ENCODE measurements around the gene ITPR1.

ITPR1 gene

DNA sequence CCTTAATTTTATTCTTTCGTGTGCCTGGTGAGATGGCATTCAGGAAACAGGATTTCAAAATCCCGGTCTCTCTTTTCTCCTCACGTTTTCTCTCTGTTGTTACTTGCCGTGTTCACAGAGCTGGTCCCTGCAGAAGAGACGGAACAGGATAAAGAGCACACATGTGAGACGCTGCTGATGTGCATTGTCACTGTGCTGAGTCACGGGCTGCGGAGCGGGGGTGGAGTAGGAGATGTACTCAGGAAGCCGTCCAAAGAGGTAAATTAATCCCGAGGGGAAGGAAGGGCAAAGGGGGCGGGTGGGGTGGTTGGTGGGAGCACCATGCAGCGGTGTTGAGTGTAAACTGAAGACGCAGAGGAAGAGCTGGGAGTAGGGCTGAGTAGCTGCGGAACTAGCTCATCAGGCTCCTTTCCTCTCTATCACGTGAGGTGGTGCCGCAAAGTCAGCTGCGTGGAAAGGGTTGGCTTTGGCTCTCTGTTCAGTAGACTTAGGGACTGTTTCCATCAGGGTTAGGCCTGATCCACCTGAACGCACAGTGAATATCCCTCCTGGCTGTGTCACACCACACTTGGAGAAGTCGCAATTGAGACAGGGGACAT is 321.3 kb downstream of the ITPR1 start:
- DNase-seq = no peak
- ATAC-seq = no peak

DNA sequence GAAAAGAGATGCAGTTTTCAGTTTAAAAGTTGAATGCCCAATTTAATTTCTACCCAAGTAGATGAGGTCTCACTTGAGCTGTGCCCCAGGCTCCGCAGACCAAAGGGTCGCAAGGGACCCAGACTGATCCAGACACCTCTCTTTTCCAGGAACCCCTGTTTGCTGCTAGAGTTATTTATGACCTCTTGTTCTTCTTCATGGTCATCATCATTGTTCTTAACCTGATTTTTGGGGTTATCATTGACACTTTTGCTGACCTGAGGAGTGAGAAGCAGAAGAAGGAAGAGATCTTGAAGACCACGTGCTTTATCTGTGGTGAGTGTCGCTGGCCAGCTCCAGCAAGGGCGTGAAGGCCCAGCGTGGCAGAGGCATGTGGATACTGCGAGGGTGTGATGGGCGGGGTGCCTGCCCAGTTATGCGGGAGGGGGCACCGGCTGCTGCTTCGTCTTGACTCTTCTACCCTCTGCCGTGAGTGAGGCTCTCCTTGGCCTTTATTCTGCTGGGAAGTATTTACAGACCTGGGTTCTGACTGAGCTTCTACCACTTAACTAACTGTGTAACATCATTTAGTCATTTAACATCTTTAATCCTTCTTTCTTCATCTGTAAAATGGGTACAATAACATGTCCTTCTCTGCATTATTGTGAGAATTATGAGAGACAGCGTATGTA is 321.9 kb downstream of the ITPR1 start:
- DNase-seq (no peak), ATAC-seq (no peak)

DNA sequence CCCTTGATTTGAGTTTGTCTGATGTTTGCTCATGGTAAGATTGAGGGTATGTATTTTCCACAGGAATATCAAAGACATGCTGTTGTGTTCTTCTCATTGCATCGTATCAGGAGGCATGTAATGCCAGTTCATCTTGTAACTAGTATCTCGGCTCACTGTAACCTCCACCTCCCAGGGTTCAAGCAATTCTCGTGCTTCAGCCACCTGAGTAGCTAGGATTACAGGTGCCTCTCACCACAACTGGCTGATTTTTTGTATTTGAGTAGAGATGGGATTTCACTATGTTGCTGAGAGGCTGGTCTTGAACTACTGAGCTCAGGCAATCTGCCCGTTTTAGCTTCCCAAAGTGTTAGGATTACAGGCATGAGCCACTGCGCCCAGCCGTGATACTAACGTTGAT is 323.2 kb downstream of the ITPR1 start:
- ATAC-seq (no peak), DNase-seq (no peak)

DNA sequence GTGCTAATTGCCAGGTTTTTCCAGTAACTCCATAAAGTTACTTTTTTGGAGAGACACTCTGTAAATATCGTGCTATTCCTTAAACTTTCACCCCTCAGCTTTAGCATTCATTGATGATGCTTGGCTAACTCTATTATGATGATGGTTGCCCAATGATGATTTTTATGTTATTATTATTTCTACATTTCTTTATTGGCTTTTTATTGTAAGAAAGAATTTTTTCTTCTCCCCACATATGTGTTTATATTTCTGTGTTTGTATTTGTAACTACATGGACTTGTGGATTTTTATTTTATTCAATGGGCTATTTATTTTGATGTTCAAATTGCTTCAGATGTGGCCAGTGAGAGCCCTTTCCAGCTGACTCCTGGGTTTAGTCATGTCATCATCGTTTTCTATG is 323.6 kb downstream of the ITPR1 start:
- DNase-seq (no peak), ATAC-seq (no peak)

DNA sequence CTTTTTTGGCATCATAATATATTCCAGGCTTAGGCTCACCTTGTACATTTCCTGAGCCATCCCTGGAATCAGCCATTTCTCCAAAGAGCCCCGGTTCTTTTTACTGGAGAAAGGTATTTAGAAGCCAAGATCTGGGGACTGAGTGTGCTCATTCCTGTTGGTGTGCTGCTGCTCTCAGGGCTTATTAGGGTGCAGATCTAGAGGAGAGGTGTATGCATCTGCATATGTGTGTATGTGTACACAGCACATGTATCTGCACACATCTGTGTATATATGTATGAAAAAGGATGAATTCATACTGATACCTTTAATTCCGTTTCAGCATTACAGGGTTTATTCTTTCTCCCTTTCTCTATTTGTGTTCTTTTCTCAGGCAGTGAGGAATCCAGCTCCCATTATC is 324.0 kb downstream of the ITPR1 start:
- no peak for ATAC-seq
- no peak for DNase-seq

DNA sequence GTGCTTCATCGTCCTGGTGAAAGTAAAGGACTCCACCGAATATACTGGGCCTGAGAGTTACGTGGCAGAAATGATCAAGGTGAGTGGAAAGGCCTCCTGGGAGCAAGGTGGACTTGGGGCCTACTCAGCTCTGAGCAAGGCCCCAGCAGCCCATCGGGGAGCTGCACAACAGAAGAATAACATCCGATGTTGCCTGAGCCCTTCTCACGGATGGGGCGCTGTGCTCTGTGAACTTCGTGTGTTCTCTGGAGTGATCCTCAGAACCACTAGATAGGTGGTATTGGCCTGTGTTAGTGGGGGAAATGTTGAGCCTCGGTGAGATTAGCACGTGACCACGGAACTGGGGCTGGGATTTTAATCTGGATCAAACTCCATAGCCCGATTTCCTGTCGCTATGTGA is 325.0 kb downstream of the ITPR1 start:
- ATAC-seq = no peak

DNA sequence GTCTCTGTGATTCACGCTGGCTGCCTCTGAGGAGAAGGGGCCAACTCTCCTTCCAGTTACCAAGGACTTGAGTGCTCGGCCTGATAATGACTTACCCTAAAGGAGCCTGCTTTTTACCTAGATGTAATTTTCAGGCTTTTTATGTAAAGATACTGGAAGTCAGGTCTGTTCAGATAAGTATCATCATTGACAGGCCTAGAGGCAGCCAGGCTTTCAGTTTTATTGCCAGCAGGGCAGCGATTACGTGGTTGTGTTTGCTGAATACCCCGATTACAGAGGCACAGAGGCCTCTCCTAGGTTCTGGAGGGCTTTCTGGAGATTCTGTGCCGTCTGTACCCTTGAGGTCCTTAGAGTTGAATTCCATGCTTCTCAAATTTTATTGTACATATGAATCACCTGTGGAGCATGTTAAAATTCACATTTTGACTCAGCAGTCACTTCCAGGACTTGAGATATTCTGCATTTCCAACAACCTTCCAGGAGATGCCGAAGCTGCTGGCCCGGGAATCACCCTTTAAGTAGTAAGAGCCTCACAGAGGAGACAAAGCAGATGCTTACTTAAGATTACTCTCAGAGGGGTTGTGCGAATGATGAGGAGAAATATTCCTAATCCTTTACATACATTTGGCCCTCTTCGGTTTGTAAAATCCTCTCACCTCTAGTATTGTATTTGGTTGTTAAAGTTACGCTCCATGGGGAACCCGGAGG is 326.0 kb downstream of the ITPR1 start:
- DNase-seq (no peak), ATAC-seq (no peak)

More for the DNA sequence above, 325.0 kb downstream of the ITPR1 start:
- no peak for DNase-seq

DNA sequence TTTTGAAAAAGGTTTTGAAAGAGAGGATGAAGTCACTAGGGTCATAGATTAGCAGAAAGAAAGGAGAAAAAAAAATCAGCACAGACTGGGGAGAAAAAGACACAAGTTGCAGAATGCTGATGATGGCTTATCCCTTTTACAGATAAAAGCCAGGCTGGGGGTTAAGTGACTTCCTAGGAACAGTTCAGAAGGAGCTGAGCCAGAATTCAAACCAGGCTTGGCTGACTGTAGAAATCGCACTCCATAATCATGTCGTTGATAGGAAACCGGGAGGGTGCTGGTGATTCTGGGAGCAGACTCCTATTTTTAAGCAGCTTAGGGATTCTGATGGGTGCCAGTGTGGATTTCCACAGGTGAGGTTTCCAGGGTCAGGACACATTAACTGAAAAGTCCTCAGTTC is 326.6 kb downstream of the ITPR1 start:
- ATAC-seq (no peak), DNase-seq (no peak)

DNA sequence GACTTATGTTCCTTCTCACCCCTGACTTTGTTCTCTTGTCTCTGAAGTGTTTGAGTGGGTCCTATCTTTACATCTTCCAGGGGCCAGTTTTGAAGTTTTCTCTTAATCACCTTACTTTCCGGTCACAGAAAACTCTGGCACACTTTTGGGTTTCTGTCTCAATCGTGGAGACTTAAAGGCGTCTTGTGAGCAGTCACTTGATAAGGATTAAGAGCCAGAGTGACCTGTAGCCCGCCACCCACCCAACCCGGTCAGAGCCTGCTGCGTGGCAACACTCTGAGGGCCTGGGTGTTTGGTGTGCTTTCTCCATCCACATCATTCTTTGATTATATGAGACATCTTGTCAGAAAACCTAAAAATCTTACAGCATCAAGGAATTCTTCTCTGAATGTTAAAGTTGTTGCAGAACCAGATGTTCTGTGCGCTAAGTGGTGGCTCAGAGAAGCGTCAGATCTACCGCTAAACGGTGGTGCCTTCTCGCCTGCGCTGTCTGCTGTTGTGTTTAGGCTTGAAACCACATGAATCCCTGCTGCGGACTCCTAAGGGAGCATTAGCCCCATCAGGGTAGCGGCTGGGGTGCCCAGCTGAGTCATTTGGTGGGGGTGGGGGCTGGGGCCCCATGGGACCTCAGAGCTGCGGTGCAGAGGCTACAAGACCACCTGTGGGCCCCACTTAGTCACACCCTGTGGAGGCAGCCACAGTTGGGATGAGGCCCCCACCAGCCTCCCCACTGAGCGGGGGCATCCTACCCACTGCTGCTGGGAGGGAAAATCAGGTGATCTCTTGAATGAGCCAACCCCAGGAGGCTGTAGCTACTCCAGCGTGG is 327.4 kb downstream of the ITPR1 start:
- peak; percentile 62 for ATAC-seq

DNA sequence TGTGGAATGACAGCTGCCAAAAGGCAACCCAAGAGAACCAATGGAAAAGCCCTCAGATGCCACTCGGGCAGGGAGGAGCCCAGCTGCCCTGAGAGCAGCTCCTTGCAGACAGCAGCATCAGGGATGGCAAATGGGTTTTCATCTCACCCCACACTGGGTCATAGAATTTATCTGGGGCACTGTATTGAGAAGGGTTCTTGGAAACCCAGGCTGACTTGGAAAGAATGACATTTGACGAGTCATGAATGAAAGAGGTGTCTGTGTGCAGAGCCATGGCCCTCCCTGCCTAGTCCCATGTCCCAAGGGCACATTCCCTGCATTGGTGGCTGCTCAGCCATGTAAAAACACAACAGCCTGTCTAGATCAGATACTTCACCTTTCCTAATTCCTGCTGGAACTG is 328.2 kb downstream of the ITPR1 start:
- ATAC-seq = peak; percentile 55
- DNase-seq = peak; percentile 56

More for the DNA sequence above, 327.4 kb downstream of the ITPR1 start:
- peak; percentile 82 for DNase-seq

DNA sequence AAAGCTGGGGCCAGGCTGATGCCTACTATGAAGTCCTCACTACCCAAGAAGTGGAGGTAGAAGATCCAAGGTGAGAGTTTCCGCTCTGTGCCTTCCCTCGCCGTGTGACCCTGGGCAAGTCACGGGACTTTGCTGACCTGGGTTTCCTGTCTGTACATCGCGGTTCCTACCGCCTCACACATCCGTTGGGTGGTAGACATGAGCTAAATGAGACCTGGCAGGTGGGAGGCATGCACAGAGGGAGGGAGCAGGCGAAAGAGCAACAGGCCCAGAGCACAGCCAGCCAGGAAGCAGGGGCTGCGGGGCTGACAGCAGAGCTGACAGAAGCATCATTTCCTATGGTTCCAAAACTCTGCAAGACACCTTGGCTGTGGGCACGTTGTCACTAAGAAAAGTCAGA is 328.8 kb downstream of the ITPR1 start:
- peak; percentile 72 for ATAC-seq
- DNase-seq = peak; percentile 82

DNA sequence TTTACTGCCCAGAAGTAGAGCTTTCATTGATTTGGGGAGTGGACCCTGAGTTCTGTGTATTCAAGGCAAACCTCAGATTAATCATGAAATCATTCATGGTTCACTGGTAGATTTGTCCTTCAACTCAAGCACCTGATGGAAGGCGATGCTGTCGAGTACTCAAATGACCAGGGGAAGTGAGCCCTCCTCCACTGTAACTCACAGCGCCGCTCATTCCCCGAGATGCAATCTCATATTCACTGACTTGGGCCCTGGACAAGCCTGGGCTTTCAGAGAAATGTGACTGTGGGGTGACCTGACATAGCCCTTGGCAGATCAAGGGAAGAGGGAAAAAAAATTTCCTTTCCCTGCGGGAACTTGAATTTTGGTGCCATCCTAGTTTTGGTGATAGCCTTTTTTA is 329.4 kb downstream of the ITPR1 start:
- no peak for ATAC-seq
- no peak for DNase-seq

DNA sequence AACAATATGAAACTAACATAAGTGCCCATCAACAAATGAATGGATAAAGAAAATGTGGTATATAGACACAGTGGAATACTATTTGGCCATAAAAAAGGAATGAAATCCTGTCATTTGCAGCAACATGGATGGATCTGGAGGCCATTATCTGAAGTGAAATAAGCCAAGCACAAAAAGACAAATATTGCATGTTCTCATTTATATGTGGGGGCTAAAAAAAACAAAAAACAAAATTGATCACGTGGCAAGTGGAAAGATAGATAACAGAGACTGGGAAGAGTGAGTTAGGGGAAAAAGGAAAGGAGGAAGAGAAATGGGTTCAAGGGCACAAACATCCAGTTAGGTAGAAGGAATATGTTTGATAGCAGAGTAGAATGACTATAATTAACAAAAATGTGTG is 330.2 kb downstream of the ITPR1 start:
- no peak for ATAC-seq

DNA sequence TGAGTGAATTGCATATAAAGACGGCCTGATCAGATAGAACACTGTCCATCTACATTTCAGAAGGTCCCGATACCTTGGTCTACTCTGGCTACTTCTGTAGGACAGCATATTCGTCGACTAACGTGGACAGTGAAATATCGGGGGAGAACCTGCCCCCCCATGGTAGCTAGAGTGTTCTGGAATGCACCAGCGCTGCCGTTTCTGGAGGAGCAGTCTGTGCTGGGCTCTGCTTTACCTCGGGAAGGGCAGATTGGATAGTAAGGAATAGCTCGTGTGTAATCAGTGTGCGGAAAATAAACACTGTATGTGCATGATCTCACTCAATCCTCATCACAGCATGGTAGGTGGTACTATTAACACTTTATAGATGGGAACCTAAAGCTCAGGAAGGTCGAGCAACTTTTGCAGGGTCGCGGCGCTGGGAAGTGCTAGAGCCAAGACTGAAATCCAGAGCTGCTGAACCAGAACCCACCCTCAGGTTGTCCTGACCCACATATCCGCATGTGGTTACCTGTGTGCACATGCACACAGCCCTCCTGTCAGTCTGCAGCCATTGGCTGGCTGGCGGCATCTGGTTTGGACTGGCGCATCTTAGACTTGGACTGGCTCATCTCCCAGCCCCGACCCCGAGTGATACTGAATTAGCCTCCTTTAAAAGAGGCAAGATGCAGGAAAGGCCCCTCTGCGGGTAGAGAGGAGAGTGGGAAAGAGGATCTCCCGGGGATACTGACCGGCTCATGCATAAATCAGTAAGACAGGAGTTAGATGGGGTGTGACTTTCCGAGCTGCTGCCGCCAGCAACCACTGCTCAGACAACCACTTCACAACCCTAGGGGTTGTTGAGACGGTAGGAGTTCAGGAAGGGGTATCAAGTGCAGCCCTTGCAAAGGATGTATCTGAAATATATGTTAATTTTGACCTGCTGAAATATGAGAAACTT is 331.1 kb downstream of the ITPR1 start:
- no peak for DNase-seq
- ATAC-seq = no peak

More for the DNA sequence above, 330.2 kb downstream of the ITPR1 start:
- no peak for DNase-seq

DNA sequence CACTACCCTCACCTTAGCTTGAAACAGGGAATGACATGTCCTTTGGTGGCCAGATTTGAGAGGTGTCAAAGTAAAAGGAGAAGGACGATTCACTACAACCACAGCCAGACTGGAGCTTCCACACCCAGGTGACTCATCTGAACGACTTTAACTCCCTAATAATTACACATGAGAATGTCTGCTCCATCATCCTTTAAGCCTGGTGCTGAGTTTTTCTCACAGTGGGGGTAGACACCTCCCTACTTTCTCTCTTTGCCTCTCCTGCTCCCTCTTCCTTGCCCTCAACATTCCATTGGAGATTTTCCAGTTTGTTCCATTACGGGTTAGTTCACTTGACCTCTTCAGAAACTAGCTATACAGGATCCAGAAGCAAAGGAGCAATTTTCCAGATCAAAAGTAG is 331.8 kb downstream of the ITPR1 start:
- DNase-seq (no peak), ATAC-seq (no peak)

DNA sequence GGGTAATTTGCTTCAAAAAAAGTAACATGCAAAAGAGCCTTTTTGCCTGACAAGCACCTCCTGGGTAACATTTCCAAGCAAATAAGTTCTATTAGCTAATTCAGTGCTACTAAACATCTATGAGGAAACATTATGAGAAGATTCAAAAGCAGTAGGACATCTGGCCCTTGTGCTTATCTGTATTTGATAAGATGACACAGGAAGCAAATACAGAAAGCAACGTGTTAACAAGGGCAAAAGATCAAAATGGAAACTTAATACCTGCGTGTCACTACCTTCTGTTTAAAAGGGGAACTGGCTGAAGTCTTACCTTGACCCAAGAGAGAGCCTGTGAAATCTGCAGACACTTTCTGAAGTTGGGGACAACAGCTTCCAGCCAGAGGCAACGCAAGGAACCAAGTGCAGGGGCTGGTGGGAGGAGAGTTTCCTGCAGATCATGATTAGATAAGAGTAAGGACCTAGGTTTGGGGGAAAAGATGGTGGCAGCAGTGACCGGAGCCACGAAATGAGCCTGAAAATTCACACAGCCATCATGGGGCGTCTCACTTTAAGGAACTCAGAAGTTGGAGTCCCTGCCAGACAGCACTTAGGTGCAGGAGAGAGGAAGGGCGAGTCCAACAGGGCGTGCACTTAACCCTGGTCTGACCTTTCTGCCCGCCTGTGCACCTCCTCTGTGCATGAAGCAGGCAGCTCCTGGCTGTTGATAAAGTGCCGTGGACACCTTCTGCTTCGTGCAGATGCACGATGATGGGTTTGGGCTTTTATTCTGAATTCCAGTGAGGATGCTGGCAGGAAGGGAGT is 332.5 kb downstream of the ITPR1 start:
- ATAC-seq = no peak
- DNase-seq = peak; percentile 59

DNA sequence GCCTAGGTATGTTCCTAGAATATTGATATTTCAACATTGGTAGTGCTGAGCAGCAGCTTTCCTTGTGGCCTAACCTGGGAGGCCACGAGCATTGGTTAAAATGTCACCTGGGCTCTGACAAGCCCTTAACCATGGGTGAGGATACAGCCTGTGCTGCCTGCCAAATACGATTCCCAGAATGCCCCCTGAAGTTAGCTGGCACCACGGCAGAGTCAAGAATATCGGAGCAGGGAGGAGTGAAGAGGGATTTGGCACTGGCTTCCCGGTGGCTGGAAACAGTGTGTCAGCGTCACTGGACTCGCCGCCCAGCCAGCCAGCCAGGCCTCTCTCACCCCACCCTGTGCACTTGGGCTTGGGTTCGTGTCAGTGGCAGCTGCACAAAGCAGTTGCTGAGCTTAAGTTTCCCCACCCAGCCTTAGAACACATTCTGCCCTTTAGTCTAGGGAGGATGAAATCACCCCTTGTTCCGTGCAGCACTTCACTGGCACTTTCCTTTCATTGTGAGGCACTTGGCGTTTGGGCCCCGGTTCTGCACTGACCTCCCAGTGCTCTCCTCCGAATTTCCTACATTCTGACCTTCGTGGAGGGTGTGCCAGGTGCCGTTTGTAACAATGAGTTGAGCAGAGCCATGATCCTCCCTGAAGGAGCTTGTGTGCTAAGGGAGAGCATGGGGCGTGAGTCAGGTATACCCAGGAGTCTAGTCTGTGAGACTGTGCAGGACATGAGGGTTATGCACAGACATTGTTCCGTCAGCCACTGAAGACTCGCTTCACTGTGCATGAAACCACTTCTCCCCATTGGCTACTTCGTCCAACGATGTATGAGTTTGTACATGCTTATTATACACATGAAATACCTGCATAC is 333.3 kb downstream of the ITPR1 start:
- DNase-seq (peak; percentile 37), ATAC-seq (no peak)

DNA sequence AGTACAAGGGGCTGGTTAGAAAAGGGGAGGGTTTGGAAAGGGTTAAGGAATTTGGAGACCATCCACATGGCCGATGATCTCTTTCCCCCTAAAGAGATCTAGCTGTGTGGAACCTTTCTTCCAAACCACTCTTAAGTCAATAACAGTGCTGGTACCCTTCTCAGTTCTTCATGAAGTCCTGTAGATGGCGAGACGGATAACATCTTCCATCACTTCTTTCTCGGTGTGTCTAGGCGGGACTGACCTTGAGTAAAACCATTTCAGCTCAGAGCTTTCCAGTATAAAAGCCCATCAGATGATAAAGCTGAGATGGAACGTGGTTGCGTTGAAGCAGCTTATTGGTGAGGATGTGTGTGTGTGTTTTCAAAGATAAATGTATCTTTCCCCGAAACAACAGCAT is 334.6 kb downstream of the ITPR1 start:
- DNase-seq (no peak), ATAC-seq (no peak)

DNA sequence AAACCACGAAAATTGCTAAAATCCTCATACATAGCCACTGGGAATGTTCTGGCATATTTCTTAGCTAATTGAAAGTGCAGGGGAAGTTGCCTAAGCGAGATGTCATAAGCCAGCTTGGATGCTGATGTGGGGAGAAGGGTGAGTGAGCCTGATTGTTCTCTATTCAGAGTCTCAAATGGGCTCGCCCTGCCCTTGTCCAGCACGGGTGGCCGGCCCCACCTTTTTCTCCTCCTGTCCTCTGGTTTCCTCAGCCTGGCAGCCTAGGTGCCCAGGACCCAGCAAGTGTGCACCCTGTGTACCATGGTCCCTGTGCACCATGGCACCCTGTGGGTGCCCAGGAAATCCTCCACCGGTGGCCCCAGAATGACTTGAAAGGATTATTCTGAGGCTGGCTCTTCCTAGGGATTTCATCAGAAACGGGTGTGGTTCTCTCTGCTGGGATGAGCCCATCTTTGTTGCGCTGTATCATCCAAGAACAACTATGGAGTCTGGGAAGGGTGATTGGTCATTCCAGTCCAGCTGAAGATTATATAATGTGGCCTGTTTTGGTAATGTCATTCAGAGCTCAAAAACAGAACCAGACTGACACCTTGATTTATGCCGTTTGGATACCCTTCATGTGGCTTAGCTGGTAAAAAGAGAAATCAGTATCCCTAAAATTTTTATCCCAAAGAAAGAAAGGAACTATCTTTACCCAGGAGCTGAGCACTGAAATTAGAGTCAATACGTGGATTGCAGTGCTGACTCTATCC is 335.3 kb downstream of the ITPR1 start:
- ATAC-seq = no peak
- DNase-seq = no peak
